Activated CD8-positive, alpha-beta memory T cell treated with anti-CD3 and anti-CD28 coated beads, Interleukin-2, amount 50 U/mL, for 1 hour (primary cell): ENCODE measurements around the gene TMEM131L.
A peak's percentile ranks its signal among the peaks of the same experiment; 100 is the strongest.
"Not testable (repeated sequence)": the region's sequence is repeated elsewhere in the genome, so short reads cannot be mapped to it uniquely, and the experiment has no call there.

Experiments used
- DNase-seq: peaks from one replicate; pipeline ENCODE4 v3.0.0-alpha.2; 2020; ENCODE audit errors: extremely low read depth

The TMEM131L gene

GRCh38 chr4:153573221-153573620, 107.1 kb downstream of the TMEM131L start:
- no peak for DNase-seq

- peak; percentile 18 for DNase-seq
These were observed 108.0 kb downstream of the TMEM131L start for GRCh38 chr4:153573881-153574802.

- no peak for DNase-seq
These were observed 110.2 kb downstream of the TMEM131L start for GRCh38 chr4:153576443-153576774.

GRCh38 chr4:153577053-153577452, 110.9 kb downstream of the TMEM131L start:
- no peak for DNase-seq

- no peak for DNase-seq
These were observed 113.2 kb downstream of the TMEM131L start for GRCh38 chr4:153579410-153579809.

GRCh38 chr4:153579872-153580271, 113.7 kb downstream of the TMEM131L start:
- no peak for DNase-seq

GRCh38 chr4:153582954-153583702, 117.0 kb downstream of the TMEM131L start:
- no peak for DNase-seq

GRCh38 chr4:153585026-153585425, 118.9 kb downstream of the TMEM131L start:
- no peak for DNase-seq

GRCh38 chr4:153589703-153590595, 123.8 kb downstream of the TMEM131L start:
- DNase-seq, result no peak

GRCh38 chr4:153591441-153591840, 125.3 kb downstream of the TMEM131L start:
- DNase-seq, result no peak

- no peak for DNase-seq
These were observed 125.9 kb downstream of the TMEM131L start for GRCh38 chr4:153592064-153592463.

- no peak for DNase-seq
These were observed 127.0 kb downstream of the TMEM131L start for GRCh38 chr4:153593161-153593560.

- no peak for DNase-seq
These were observed 128.1 kb downstream of the TMEM131L start for GRCh38 chr4:153594210-153594609.

- DNase-seq, result no peak
These were observed 129.9 kb downstream of the TMEM131L start for GRCh38 chr4:153595894-153596601.

- no peak for DNase-seq
These were observed 136.6 kb downstream of the TMEM131L start for GRCh38 chr4:153602758-153603157.

GRCh38 chr4:153603258-153603657, 137.1 kb downstream of the TMEM131L start:
- DNase-seq, result no peak

GRCh38 chr4:153603835-153604234, 137.7 kb downstream of the TMEM131L start:
- DNase-seq, result no peak

GRCh38 chr4:153609070-153609469, 142.9 kb downstream of the TMEM131L start:
- not testable (repeated sequence) for DNase-seq

GRCh38 chr4:153610623-153611376, 144.6 kb downstream of the TMEM131L start:
- DNase-seq, result no peak

- DNase-seq, result no peak
These were observed 145.5 kb downstream of the TMEM131L start for GRCh38 chr4:153611679-153612078.

GRCh38 chr4:153612878-153613277, 146.7 kb downstream of the TMEM131L start:
- DNase-seq, result no peak
